Caco-2 (cell line): Measurements from ENCODE around the gene ADAMTS4. TPM values are rescaled to one million over a fixed set of nuclear protein-coding genes. Genes with fewer than 3 reads are reported as not detected.

Source experiments
- BruUV-seq: library from RNA; stranded (reverse); fragments of 400-500 nt; replicated peaks from 2 replicates; lab custom pipeline; 2021; lab: Mats Ljungman, UMichigan
- CTCF ChIA-PET: fragments of 300-600 bp; sonication (Branson Sonifier 250); formaldehyde crosslinking; loops from one replicate; lab custom pipeline; 2022; ENCODE audit warnings: antibody characterized with exemption; lab: Charles Lee
- POLR2A ChIA-PET: fragments of 300-600 bp; sonication (Branson Sonifier 250); formaldehyde crosslinking; loops from one replicate; lab custom pipeline; 2022; ENCODE audit warnings: antibody characterized with exemption; lab: Charles Lee
- DNase-seq, 2 experiments: peaks; one replicate each; pipeline versions ENCODE4 v3.0.0 to v3.0.0-alpha.2; 2020 to 2022
- H3K27me3 ChIP-seq: replicated peaks from 2 replicates; pipeline ENCODE4 v1.6.0; 2011; ENCODE audit warnings: low read length; ENCODE audit not compliant: control insufficient read depth, insufficient read depth
- H3K36me3 ChIP-seq: 2 replicates; pipeline ENCODE4 v1.5.1; 2011; ENCODE audit warnings: low read length; ENCODE audit not compliant: control insufficient read depth, insufficient read depth
- H3K4me1 ChIP-seq: fragments of 250-450 bp; sonication (Bioruptor Pico); 2 replicates; pipeline ENCODE4 v1.5.1; 2020; ENCODE audit warnings: mild to moderate bottlenecking
- H3K4me3 ChIP-seq: 2 replicates; pipeline ENCODE4 v1.5.1; 2011; ENCODE audit warnings: low read depth, mild to moderate bottlenecking, control low read depth, low read length
- H3K9me3 ChIP-seq: fragments of 250-450 bp; sonication (Bioruptor Pico); 2 replicates; pipeline ENCODE4 v1.5.1; 2020; ENCODE audit warnings: mild to moderate bottlenecking, moderate library complexity
- H3K27ac Mint-ChIP-seq: one replicate; pipeline ENCODE4 v1.8.0; 2022; ENCODE audit warnings: mixed read lengths; ENCODE audit not compliant: unreplicated experiment
- H3K27me3 Mint-ChIP-seq: one replicate; pipeline ENCODE4 v1.8.0; 2022; ENCODE audit warnings: mixed read lengths; ENCODE audit not compliant: insufficient read depth, unreplicated experiment
- H3K36me3 Mint-ChIP-seq: one replicate; pipeline ENCODE4 v1.8.0; 2022; ENCODE audit warnings: mild to moderate bottlenecking, mixed read lengths; ENCODE audit not compliant: insufficient read depth, unreplicated experiment
- H3K4me1 Mint-ChIP-seq: one replicate; pipeline ENCODE4 v1.8.0; 2022; ENCODE audit warnings: low read depth, mixed read lengths; ENCODE audit not compliant: unreplicated experiment
- H3K4me3 Mint-ChIP-seq: one replicate; pipeline ENCODE4 v1.8.0; 2022; ENCODE audit warnings: mild to moderate bottlenecking, moderate library complexity, mixed read lengths; ENCODE audit not compliant: unreplicated experiment
- H3K9me3 Mint-ChIP-seq: one replicate; pipeline ENCODE4 v1.8.0; 2022; ENCODE audit warnings: mixed read lengths; ENCODE audit not compliant: unreplicated experiment
- CTCF ChIP-seq, 2 experiments: fragments of 200-600 bp in 1 of 2; IDR thresholded peaks; 1 replicate in 1 of 2; 2 replicates in 1 of 2; pipeline versions ENCODE4 v1.5.1 to v1.8.0; 2011 to 2022; ENCODE audit warnings: antibody characterized with exemption in 1 of 2, control low read depth in 1 of 2, inconsistent platforms in 1 of 2, low read depth in 1 of 2, low read length in 1 of 2, mild to moderate bottlenecking in 1 of 2, moderate library complexity in 1 of 2; ENCODE audit not compliant: insufficient read depth in 1 of 2, severe bottlenecking in 1 of 2, unreplicated experiment in 1 of 2
- intact Hi-C: fragments of 100-400 bp; cut with micrococcal nuclease; formaldehyde crosslinking; loops from one replicate; pipeline ENCODE4 v1.10.0; 2022; ENCODE audit not compliant: unreplicated experiment
- total RNA-seq: library from RNA; stranded (reverse); gene quantifications from 2 replicates; pipeline ENCODE4 v1.2.3, GENCODE V29; 2022

ADAMTS4 gene
- total RNA-seq, 1 experiment from 2014 or later = 0.32 TPM

GRCh38 chr1:161196111-161196510 is 2.7 kb downstream of the ADAMTS4 start:
- intact Hi-C loops = no loop called here
- no peak for DNase-seq
- POLR2A ChIA-PET = no interaction called here

DNA sequence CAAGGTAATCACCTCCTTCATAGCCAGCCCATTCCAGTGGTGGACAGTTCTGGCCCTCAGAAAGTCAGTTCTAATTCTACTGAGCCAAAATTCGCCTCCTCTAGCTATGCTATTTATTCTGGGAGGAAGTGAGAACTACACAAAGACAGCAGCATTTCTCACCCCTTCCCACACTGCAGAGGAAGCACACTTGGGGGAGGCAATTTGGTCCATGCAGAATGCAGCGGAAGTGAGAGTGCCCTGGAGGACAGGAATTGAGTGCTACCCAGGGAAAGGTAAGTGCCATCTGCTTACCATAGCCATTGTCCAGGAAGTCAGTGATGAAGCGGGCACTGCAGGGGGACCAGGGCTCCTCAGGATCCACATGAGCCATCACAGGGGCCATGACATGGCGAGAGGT is 3.7 kb downstream of the ADAMTS4 start:
- Mint-ChIP-seq H3K36me3 (no peaks in the 10 kb centered on the region), H3K4me1 (peaks cover 18% of the 10 kb centered on the region), H3K27me3 (no peaks in the 10 kb centered on the region), H3K27ac (no peak overlapping the region), H3K4me3 (no peak overlapping the region), H3K9me3 (no peaks in the 10 kb centered on the region)
- Histone ChIP-seq H3K9me3 (no peaks in the 10 kb centered on the region), H3K4me3 (no peak overlapping the region), H3K27me3 (no peaks in the 10 kb centered on the region), H3K36me3 (no peaks in the 10 kb centered on the region), H3K4me1 (no peaks in the 10 kb centered on the region)
- ChIA-PET CTCF (interaction anchor here (0.6 to 1.4 kb wide), 2 partner anchors 96 to 179 kb away, joined by 4 read pairs; no protein-coding TSS in a partner anchor), POLR2A (no interaction called here)
- TF ChIP-seq CTCF (IDR thresholded peaks at IDR 0.05; ENCODE audit: insufficient read depth in 1 of 2, low read depth in 1 of 2, low read length in 1 of 2, severe bottlenecking in 1 of 2, unreplicated experiment in 1 of 2) = no peak
- intact Hi-C loops = no loop called here
- no TSS peak for BruUV-seq
- DNase-seq = no peak

More at GRCh38 chr1:161196111-161196510, 2.7 kb downstream of the ADAMTS4 start:
- no TSS peak for BruUV-seq
- TF ChIP-seq CTCF (IDR thresholded peaks at IDR 0.05; ENCODE audit: insufficient read depth in 1 of 2, low read depth in 1 of 2, low read length in 1 of 2, severe bottlenecking in 1 of 2, unreplicated experiment in 1 of 2) = no peak
- Mint-ChIP-seq H3K36me3 (no peaks in the 10 kb centered on the region), H3K9me3 (no peaks in the 10 kb centered on the region), H3K27ac (no peak overlapping the region), H3K4me3 (no peak overlapping the region), H3K4me1 (peaks cover 18% of the 10 kb centered on the region), H3K27me3 (no peaks in the 10 kb centered on the region)
- CTCF ChIA-PET = interaction anchor here (1.0 kb wide), 1 partner anchor 29 kb away, joined by 3 read pairs; no protein-coding TSS in a partner anchor
- no peaks in the 10 kb centered on the region; the same call in 1 of the 2 replicates for H3K4me1 ChIP-seq
- no peaks in the 10 kb centered on the region for H3K27me3 ChIP-seq
- H3K9me3 ChIP-seq = no peaks in the 10 kb centered on the region
- no peak overlapping the region for H3K4me3 ChIP-seq
- H3K36me3 ChIP-seq = no peaks in the 10 kb centered on the region

DNA sequence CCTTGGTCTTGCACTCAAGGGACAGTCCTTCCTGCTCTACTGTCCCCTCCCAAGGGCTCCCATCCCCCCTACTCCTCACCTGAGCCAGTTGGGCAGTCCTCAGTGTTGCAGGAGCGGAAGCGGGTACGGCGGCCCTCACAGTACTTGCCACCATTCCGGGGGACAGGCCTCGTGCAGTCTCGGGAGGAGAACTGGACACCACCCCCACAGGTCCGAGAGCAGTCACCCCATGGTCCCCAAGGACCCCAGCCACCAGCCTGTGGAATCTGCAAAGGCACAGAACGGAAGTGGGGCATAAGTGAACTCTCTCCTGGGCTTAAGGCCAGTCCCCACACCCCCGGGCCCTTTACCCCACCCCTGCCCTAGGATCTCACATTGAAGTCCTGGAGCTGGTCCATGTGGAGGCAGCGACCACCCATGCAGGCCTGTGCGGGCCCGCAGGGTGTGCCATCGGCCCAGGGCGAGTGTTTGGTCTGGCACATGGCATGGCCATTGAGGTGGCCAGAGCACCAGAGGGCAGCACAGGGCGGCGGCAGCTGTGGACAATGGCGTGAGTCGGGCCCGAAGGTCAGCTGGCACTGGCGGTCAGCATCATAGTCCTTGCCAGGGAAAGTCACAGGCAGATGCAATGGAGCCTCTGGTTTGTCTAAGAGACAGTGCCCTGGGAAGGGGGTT is 5.2 kb downstream of the ADAMTS4 start:
- intact Hi-C loops = no loop called here
- H3K4me1 ChIP-seq = no peaks in the 10 kb centered on the region
- no TSS peak for BruUV-seq
- Mint-ChIP-seq H3K9me3 (no peaks in the 10 kb centered on the region), H3K36me3 (no peaks in the 10 kb centered on the region), H3K27me3 (no peaks in the 10 kb centered on the region), H3K27ac (no peak overlapping the region), H3K4me1 (peaks cover 8% of the 10 kb centered on the region), H3K4me3 (no peak overlapping the region)
- POLR2A ChIA-PET = no interaction called here
- CTCF ChIA-PET = interaction anchor here (1.0 to 2.9 kb wide), 5 partner anchors 32 to 189 kb away, joined by 3 to 12 read pairs (median 4); partner anchors contain the start of gene TOMM40L
- H3K27me3 ChIP-seq = no peaks in the 10 kb centered on the region
- TF ChIP-seq CTCF (IDR thresholded peaks at IDR 0.05; ENCODE audit: insufficient read depth in 1 of 2, low read depth in 1 of 2, low read length in 1 of 2, severe bottlenecking in 1 of 2, unreplicated experiment in 1 of 2) = no peak
- H3K9me3 ChIP-seq = no peaks in the 10 kb centered on the region
- H3K4me3 ChIP-seq = no peak overlapping the region
- DNase-seq = no peak
- no peaks in the 10 kb centered on the region for H3K36me3 ChIP-seq
